ENCODE measurements around the gene AK2. TPM values are rescaled to one million over a fixed set of nuclear protein-coding genes. Genes with fewer than 3 reads are reported as not detected.

AK2 gene
- polyA plus RNA-seq, 2 of the 4 experiments (the other 2 are of a cell fraction): 164 to 178 TPM

GRCh38 chr1:33045814-33046213, 9.1 kb upstream of the AK2 start:
- Histone ChIP-seq H3K27ac (0 out of 6 replicates have a peak overlapping the region, but pooled peaks of 1 of the 2 experiments have one; percentile 37), H3K4me1 (peaks cover 24% of the 10 kb centered on the region), H3K4me3 (no peak overlapping the region), H3K9me3 (no peaks in the 10 kb centered on the region), H3K4me2 (no peak overlapping the region)
- TF ChIP-seq EHMT2 (IDR thresholded peaks at IDR 0.05; ENCODE audit: low read depth): no peak
- TF ChIP-seq TFCP2L1 (CRISPR knock-in tag; IDR thresholded peaks at IDR 0.05): no peak
- TF ChIP-seq POLR2AphosphoS2 (conservative IDR thresholded peaks at IDR 0.05; ENCODE audit: low read length): no peak
- no peak for TF ChIP-seq CHD2 (IDR thresholded peaks at IDR 0.05; ENCODE audit: low read length, partially characterized antibody)
- no peak for TF ChIP-seq CBX8 (IDR thresholded peaks at IDR 0.05)
- TF ChIP-seq RCOR1 (IDR thresholded peaks at IDR 0.05; ENCODE audit: low read depth, low read length): no peak
- DNase-seq (ENCODE audit: low read depth in 1 of 2, low spot score in 1 of 2) (no peak), ATAC-seq (no peak), FAIRE-seq (no peak)
- ChIA-PET CTCF (interaction anchor here (0.7 to 3.6 kb wide), 2 partner anchors 8 to 83 kb away, joined by 3 to 15 read pairs; no protein-coding TSS in a partner anchor), POLR2A (no interaction called here)
- 84% methylated on average over 6 of the region's 6 CpGs for WGBS (ENCODE audit: missing lambda C conversion rate)

- CTCF ChIA-PET: interaction anchor here (0.7 to 3.6 kb wide), 2 partner anchors 9 to 83 kb away, joined by 3 to 15 read pairs; no protein-coding TSS in a partner anchor
- 5% methylated on average over 2 of the region's 2 CpGs for WGBS (ENCODE audit: missing lambda C conversion rate)
- H3K4me3 ChIP-seq: no peak overlapping the region
- H3K9me3 ChIP-seq: no peaks in the 10 kb centered on the region
- DNase-seq (ENCODE audit: low read depth in 1 of 2, low spot score in 1 of 2) (peak in 1 of 2 experiments; percentile 29), FAIRE-seq (no peak), ATAC-seq (peak in 1 of 2 experiments; percentile 75; a peak in 3 of 6 replicates)
- no peak overlapping the region for H3K4me2 ChIP-seq
- POLR2A ChIA-PET: no interaction called here
- TF ChIP-seq USF2 (IDR thresholded peaks at IDR 0.05) (peak; percentile 63), ATOH8 (CRISPR knock-in tag; IDR thresholded peaks at IDR 0.05; ENCODE audit: low read depth) (no peak), E2F6 (IDR thresholded peaks at IDR 0.05; ENCODE audit: borderline replicate concordance, low read depth) (no peak)
- peak overlapping the region in 1 of 2 experiments; percentile 37; a peak in 1 of 6 replicates for H3K27ac ChIP-seq
- H3K4me1 ChIP-seq: peaks cover 18% of the 10 kb centered on the region; the same call in 2 of the 3 replicates
These were observed 8.6 kb upstream of the AK2 start for GRCh38 chr1:33045246-33045645.

- TF ChIP-seq ELK1 (IDR thresholded peaks at IDR 0.05; ENCODE audit: low read depth, low read length) (no peak), CEBPB (IDR thresholded peaks at IDR 0.05) (no peak), ZNF302 (CRISPR knock-in tag; IDR thresholded peaks at IDR 0.05) (no peak), ESRRA (IDR thresholded peaks at IDR 0.05; ENCODE audit: borderline replicate concordance, low read length) (no peak), JUN (IDR thresholded peaks at IDR 0.05) (no peak), ZSCAN20 (CRISPR knock-in tag; IDR thresholded peaks at IDR 0.05) (no peak), BHLHE40 (IDR thresholded peaks at IDR 0.05; ENCODE audit: low read depth, low read length) (no peak), HES2 (IDR thresholded peaks at IDR 0.05) (no peak), POLR2AphosphoS2 (conservative IDR thresholded peaks at IDR 0.05; ENCODE audit: low read length) (no peak), CHD4 (IDR thresholded peaks at IDR 0.05; ENCODE audit: borderline replicate concordance) (no peak), PHF8 (IDR thresholded peaks at IDR 0.05; ENCODE audit: borderline replicate concordance, low read depth) (no peak), FOSB (CRISPR knock-in tag; IDR thresholded peaks at IDR 0.05) (no peak)
These were observed 6.8 kb upstream of the AK2 start for GRCh38 chr1:33043267-33044092.

More at GRCh38 chr1:33043267-33044092, 6.8 kb upstream of the AK2 start:
- no peak overlapping the region for H3K4me2 ChIP-seq
- FAIRE-seq (no peak), DNase-seq (ENCODE audit: low read depth in 1 of 2, low spot score in 1 of 2) (no peak), ATAC-seq (no peak)
- H3K9me3 ChIP-seq: no peaks in the 10 kb centered on the region
- no peak overlapping the region for H3K27ac ChIP-seq
- CTCF ChIA-PET: interaction anchor here (3.6 kb wide), 1 partner anchor 11 kb away, joined by 15 read pairs; no protein-coding TSS in a partner anchor
- WGBS (ENCODE audit: missing lambda C conversion rate): 66% methylated on average over 8 of the region's 8 CpGs
- H3K4me1 ChIP-seq: peaks cover 8% of the 10 kb centered on the region; the same call in 1 of the 3 replicates
- POLR2A ChIA-PET: no interaction called here
- no peak overlapping the region for H3K4me3 ChIP-seq

Data from A549 (cell line).